ENCODE measurements around the gene TBC1D19. TPM values are rescaled to one million over a fixed set of nuclear protein-coding genes. Genes with fewer than 3 reads are reported as not detected.

The TBC1D19 gene
- polyA plus RNA-seq, 4 donors = 18.7 to 22.7 (median 21.3) TPM

GRCh38 chr4:26803211-26803861 is 219.5 kb downstream of the TBC1D19 start:
- no peak for DNase-seq (ENCODE audit: low read depth in 4 of 4, low spot score in 3 of 4)

- DNase-seq (ENCODE audit: low read depth in 4 of 4, low spot score in 3 of 4) = no peak
Observed at GRCh38 chr4:26804451-26804850, 220.6 kb downstream of the TBC1D19 start.

GRCh38 chr4:26804925-26805324 is 221.0 kb downstream of the TBC1D19 start:
- no peak for DNase-seq (ENCODE audit: low read depth in 4 of 4, low spot score in 3 of 4)

Other genes starting within 250 kb of the TBC1D19 start
- gene CCKAR, start 93.6 kb upstream of the TBC1D19 start, polyA plus RNA-seq (ENCODE audit: insufficient read length in 4 of 4) = under 1 TPM in 2 of 4 donors, not detected in 2; 0.05 to 0.10 TPM

Measured in right renal pelvis (tissue), 4 donors.